HEK293T (cell line): ENCODE data around the gene AOPEP.

Source experiments
- BHLHE40 ChIP-seq: fragments of 450-650 bp; IDR thresholded peaks from 2 replicates; pipeline ENCODE4 v1.6.1; 2016; ENCODE audit warnings: mild to moderate bottlenecking, moderate library complexity, borderline replicate concordance
- CTBP1 ChIP-seq: fragments of 450-650 bp; IDR thresholded peaks from 2 replicates; pipeline ENCODE4 v1.6.1; 2016; ENCODE audit warnings: borderline replicate concordance
- FOXA1 ChIP-seq: fragments of 450-650 bp; IDR thresholded peaks from 2 replicates; pipeline ENCODE4 v1.6.1; 2016; ENCODE audit warnings: mild to moderate bottlenecking
- FOXK2 ChIP-seq: fragments of 450-650 bp; IDR thresholded peaks from 2 replicates; pipeline ENCODE4 v1.6.1; 2016; ENCODE audit warnings: mild to moderate bottlenecking
- FOXM1 ChIP-seq: fragments of 450-650 bp; IDR thresholded peaks from 2 replicates; pipeline ENCODE4 v1.6.1; 2017; ENCODE audit warnings: mild to moderate bottlenecking, borderline replicate concordance
- HDGF ChIP-seq: fragments of 450-650 bp; IDR thresholded peaks from 2 replicates; pipeline ENCODE4 v1.6.1; 2017; ENCODE audit warnings: antibody characterized with exemption, borderline replicate concordance
- LEF1 ChIP-seq: fragments of 450-650 bp; IDR thresholded peaks from 2 replicates; pipeline ENCODE4 v1.6.1; 2017; ENCODE audit warnings: mild to moderate bottlenecking, borderline replicate concordance
- NFRKB ChIP-seq: fragments of 450-650 bp; IDR thresholded peaks from 2 replicates; pipeline ENCODE4 v1.6.1; 2016; ENCODE audit warnings: mild to moderate bottlenecking, moderate library complexity
- SP1 ChIP-seq: fragments of 450-650 bp; IDR thresholded peaks from 2 replicates; pipeline ENCODE4 v1.6.1; 2017
- TARDBP ChIP-seq: fragments of 450-650 bp; IDR thresholded peaks from 2 replicates; pipeline ENCODE4 v1.6.1; 2016

GRCh38 chr9:94741866-94742265 is 15.4 kb downstream of the AOPEP start:
- TF ChIP-seq TARDBP, result no peak
- no peak for TF ChIP-seq CTBP1
- TF ChIP-seq FOXA1, result no peak
- no peak for TF ChIP-seq FOXK2
- TF ChIP-seq LEF1, result no peak
- no peak for TF ChIP-seq HDGF
- no peak for TF ChIP-seq SP1
- TF ChIP-seq FOXM1, result no peak
- TF ChIP-seq BHLHE40, result no peak
- no peak for TF ChIP-seq NFRKB
